CD1c-positive myeloid dendritic cell (primary cell): ENCODE data around the gene PEAK3.

Experiments
- DNase-seq: peaks from one replicate; pipeline ENCODE4 v3.0.0-alpha.2; 2016; ENCODE audit errors: extremely low spot score

The PEAK3 gene

DNA sequence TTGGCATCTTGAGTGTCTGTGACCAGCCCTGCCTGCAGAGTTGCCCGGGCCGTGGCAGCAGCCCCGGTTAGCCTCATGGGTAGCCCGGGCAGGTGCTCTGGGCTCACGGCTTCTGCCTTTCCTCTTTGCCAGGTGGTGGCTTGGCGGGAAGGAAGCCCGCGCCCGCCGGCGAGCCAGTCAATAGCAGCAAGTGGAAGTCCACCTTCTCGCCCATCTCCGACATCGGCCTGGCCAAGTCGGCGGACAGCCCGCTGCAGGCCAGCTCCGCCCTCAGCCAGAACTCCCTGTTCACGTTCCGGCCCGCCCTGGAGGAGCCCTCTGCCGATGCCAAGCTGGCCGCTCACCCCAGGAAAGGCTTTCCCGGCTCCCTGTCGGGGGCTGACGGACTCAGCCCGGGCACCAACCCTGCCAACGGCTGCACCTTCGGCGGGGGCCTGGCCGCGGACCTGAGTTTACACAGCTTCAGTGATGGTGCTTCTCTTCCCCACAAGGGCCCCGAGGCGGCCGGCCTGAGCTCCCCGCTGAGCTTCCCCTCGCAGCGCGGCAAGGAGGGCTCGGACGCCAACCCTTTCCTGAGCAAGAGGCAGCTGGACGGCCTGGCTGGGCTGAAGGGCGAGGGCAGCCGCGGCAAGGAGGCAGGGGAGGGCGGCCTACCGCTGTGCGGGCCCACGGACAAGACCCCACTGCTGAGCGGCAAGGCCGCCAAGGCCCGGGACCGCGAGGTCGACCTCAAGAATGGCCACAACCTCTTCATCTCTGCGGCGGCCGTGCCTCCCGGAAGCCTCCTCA is 55.7 kb downstream of the PEAK3 start:
- DNase-seq = no peak

DNA sequence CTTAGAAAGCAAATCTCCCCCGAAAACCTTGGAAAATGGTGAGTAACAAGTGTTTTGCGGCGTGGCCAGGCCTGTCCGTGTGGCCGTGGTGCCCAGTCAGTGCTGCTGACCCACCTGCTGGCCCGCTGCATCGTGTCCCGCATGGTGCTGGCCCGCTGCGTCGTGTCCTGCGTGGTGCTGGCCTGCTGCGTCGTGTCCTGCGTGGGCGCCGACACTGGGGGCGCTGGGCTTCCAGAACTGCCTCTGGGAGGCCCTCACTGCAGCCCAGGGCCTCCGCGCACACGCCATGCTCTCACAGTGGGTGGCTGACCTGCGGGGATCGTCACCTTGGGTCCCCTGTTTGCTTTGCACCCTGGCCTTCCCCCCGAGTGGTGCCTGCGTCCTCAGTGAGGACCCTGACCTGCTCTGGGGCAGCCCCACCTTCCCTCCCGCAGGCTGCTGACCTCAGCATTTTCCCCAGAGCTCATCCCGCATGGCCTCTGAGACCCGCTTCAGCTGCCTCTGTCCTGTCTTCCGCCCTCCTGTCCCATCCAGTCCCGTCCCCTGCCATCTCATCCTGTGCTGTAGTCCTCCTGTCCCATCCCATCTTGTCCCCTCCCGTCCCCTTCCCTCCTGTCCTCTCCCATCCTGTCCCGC is 56.4 kb downstream of the PEAK3 start:
- DNase-seq = no peak

DNA sequence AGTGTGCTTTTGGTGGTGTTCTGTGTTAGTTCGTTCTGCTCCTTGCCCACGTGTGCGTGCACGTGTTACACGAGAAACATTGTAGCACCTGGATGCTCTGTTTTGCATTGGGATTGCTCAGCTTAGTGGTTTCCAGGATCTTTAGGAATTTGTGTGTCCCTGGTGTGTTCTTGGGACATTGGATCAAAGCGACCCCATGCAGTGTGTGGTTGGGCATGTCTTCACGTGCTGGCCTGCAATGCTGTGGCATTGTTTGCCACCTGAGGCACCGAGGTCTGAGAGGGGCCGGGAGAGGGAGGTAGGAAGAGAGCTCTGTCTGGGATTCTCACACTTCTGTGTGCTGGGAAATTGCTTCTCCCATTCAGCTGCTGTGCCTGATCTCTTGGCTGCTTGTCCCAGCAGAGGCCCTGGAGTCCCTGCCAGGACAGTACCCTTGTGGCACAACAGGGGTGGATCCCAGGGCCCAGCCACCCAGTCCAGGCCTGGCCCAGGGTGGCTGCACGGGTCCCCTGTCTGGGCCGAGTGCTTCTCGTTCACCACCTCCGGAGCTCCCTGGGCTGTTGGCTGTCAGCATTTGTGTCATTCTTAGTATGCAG is 57.1 kb downstream of the PEAK3 start:
- DNase-seq = no peak
